GM12878 (cell line): ENCODE data around the gene MMEL1. TPM values are rescaled to one million over a fixed set of nuclear protein-coding genes. Genes with fewer than 3 reads are reported as not detected.

Source experiments
- ATAC-seq: fragments of 200-7000 bp; cut with Tn5 transposase; 3 replicates; pipeline ENCODE4 v1.9.1; 2020; ENCODE audit warnings: mild to moderate bottlenecking, moderate library complexity
- BruUV-seq: library from RNA; stranded (reverse); fragments of 400-500 nt; replicated peaks from 2 replicates; lab custom pipeline; 2021; lab: Mats Ljungman, UMichigan
- CTCF ChIA-PET: fragments of 300-600 bp; sonication (Branson Sonifier 250); formaldehyde crosslinking; extraction: SDS; loops from one replicate; lab custom pipeline; 2021; ENCODE audit warnings: inconsistent platforms; lab: Yijun Ruan, JAX
- POLR2A ChIA-PET: fragments of 350-600 bp; formaldehyde crosslinking; extraction: SDS; loops from one replicate; lab custom pipeline; 2021; ENCODE audit warnings: inconsistent platforms; lab: Charles Lee
- RAD21 ChIA-PET: fragments of 300-600 bp; sonication (Branson Sonifier 250); formaldehyde crosslinking; loops from one replicate; lab custom pipeline; 2023; ENCODE audit warnings: antibody characterized with exemption; ENCODE audit not compliant: unreplicated experiment; lab: Charles Lee
- SMC1A ChIA-PET: fragments of 300-600 bp; sonication (Branson Sonifier 250); formaldehyde crosslinking; loops from one replicate; lab custom pipeline; 2023; ENCODE audit not compliant: unreplicated experiment, uncharacterized antibody; lab: Charles Lee
- DNase-seq: peaks from one replicate; pipeline ENCODE4 v3.0.0-alpha.2; 2011; ENCODE audit warnings: low read depth, low spot score
- FAIRE-seq: peaks from 3 replicates; lab custom pipeline; 2011; peaks lifted over from hg19 to GRCh38; lab: Jason Lieb, UNC
- H2AFZ ChIP-seq: 2 replicates; pipeline ENCODE4 v1.6.0; 2011; ENCODE audit warnings: low read depth, low read length, control low read depth; ENCODE audit not compliant: control insufficient read depth
- H3K27ac ChIP-seq: 2 replicates; pipeline ENCODE4 v1.5.1; 2011; ENCODE audit warnings: control low read depth; ENCODE audit not compliant: control insufficient read depth, insufficient read depth
- H3K27me3 ChIP-seq, 2 experiments: replicated peaks in 1 of 2; 2 replicates each; pipeline versions ENCODE4 v1.6.0 to v1.6.1; 2011; ENCODE audit warnings: low read length in 1 of 2; ENCODE audit not compliant: control insufficient read depth in 2 of 2, insufficient read depth in 2 of 2
- H3K36me3 ChIP-seq, 2 experiments: 2 replicates each; pipeline ENCODE4 v1.5.1; 2011; ENCODE audit warnings: low read length in 1 of 2; ENCODE audit not compliant: control insufficient read depth in 2 of 2, insufficient read depth in 2 of 2
- H3K4me1 ChIP-seq: 2 replicates; pipeline ENCODE4 v1.6.1; 2011; ENCODE audit warnings: mild to moderate bottlenecking, low read length, moderate library complexity, mixed read lengths; ENCODE audit not compliant: control insufficient read depth, insufficient read depth
- H3K4me2 ChIP-seq: 2 replicates; pipeline ENCODE4 v1.6.0; 2011; ENCODE audit warnings: control low read depth; ENCODE audit not compliant: control insufficient read depth, insufficient read depth
- H3K4me3 ChIP-seq: fragments of 200-600 bp; sonication (generic); 2 replicates; pipeline ENCODE4 v1.5.1; 2016
- H3K79me2 ChIP-seq: 2 replicates; pipeline ENCODE4 v1.6.0; 2011; ENCODE audit warnings: low read length; ENCODE audit not compliant: control insufficient read depth, insufficient read depth
- H3K9ac ChIP-seq: 2 replicates; pipeline ENCODE4 v1.8.0; 2011; ENCODE audit warnings: low read length, control low read depth, mixed read lengths; ENCODE audit not compliant: control insufficient read depth, insufficient read depth
- H3K9me3 ChIP-seq: replicated peaks from 3 replicates; pipeline ENCODE4 v1.5.1; 2011; ENCODE audit warnings: mild to moderate bottlenecking, low read length; ENCODE audit not compliant: control insufficient read depth, insufficient read depth
- H4K20me1 ChIP-seq: 2 replicates; pipeline ENCODE4 v1.6.0; 2011; ENCODE audit not compliant: control insufficient read depth, insufficient read depth
- ASH2L ChIP-seq: fragments of 300-600, 200-600 bp; sonication (generic); IDR thresholded peaks from 2 replicates; pipeline ENCODE4 v1.6.1; 2017; ENCODE audit warnings: low read depth, mild to moderate bottlenecking, borderline replicate concordance
- ATF7 ChIP-seq: fragments of 450-650 bp; IDR thresholded peaks from 2 replicates; pipeline ENCODE4 v1.6.1; 2016; ENCODE audit warnings: low read depth, mild to moderate bottlenecking
- CHD4 ChIP-seq: fragments of 200-600 bp; sonication (generic); IDR thresholded peaks from 2 replicates; pipeline ENCODE4 v1.6.1; 2016; ENCODE audit warnings: mild to moderate bottlenecking
- CREB1 ChIP-seq: IDR thresholded peaks from 2 replicates; pipeline ENCODE4 v1.6.1; 2012; ENCODE audit warnings: low read depth, mild to moderate bottlenecking, inconsistent platforms
- EP300 ChIP-seq, 2 experiments: fragments of 150-350 bp in 1 of 2; IDR thresholded peaks; 2 replicates each; pipeline ENCODE4 v1.6.1; 2011 to 2012; ENCODE audit warnings: low read depth in 2 of 2, low read length in 2 of 2, borderline replicate concordance in 1 of 2, improper control_type of control experiment in 1 of 2, inconsistent platforms in 1 of 2; ENCODE audit not compliant: control insufficient read depth in 1 of 2
- FOS ChIP-seq: IDR thresholded peaks from 3 replicates; pipeline ENCODE4 v1.6.1; 2011; ENCODE audit warnings: borderline replicate concordance; ENCODE audit not compliant: insufficient read length; ENCODE audit errors: extremely low read depth
- FOXM1 ChIP-seq: IDR thresholded peaks from 2 replicates; pipeline ENCODE4 v1.6.1; 2012; ENCODE audit warnings: low read depth, mild to moderate bottlenecking, inconsistent platforms, low read length, moderate library complexity
- GABPA ChIP-seq: IDR thresholded peaks from 2 replicates; pipeline ENCODE4 v1.6.1; 2014; ENCODE audit warnings: antibody characterized with exemption, low read depth, mild to moderate bottlenecking, inconsistent platforms
- MAX ChIP-seq: IDR thresholded peaks from 2 replicates; pipeline ENCODE4 v1.6.1; 2012; ENCODE audit warnings: low read depth, low read length, improper control_type of control experiment
- MEF2A ChIP-seq: IDR thresholded peaks from 2 replicates; pipeline ENCODE4 v1.6.1; 2011; ENCODE audit warnings: low read depth, mild to moderate bottlenecking, low read length, moderate library complexity; ENCODE audit not compliant: insufficient read depth
- MLLT1 ChIP-seq: fragments of 450-650 bp; IDR thresholded peaks from 2 replicates; pipeline ENCODE4 v1.6.1; 2016; ENCODE audit warnings: mild to moderate bottlenecking
- NRF1 ChIP-seq: conservative IDR thresholded peaks from 2 replicates; pipeline ENCODE4 v1.6.1; 2011; ENCODE audit warnings: mild to moderate bottlenecking, low read depth, low read length, improper control_type of control experiment
- REST ChIP-seq: IDR thresholded peaks from 2 replicates; pipeline ENCODE4 v1.6.1; 2012; ENCODE audit warnings: mild to moderate bottlenecking, low read depth, low read length
- STAT1 ChIP-seq: fragments of 450-650 bp; conservative IDR thresholded peaks from 2 replicates; pipeline ENCODE4 v1.6.1; 2014; ENCODE audit warnings: antibody characterized with exemption, mild to moderate bottlenecking
- TAF1 ChIP-seq: IDR thresholded peaks from 2 replicates; pipeline ENCODE4 v1.6.1; 2011; ENCODE audit warnings: mild to moderate bottlenecking, low read depth, low read length, borderline replicate concordance
- TCF7 ChIP-seq: IDR thresholded peaks from 2 replicates; pipeline ENCODE4 v1.6.1; 2014; ENCODE audit warnings: antibody characterized with exemption, borderline replicate concordance
- YY1 ChIP-seq: IDR thresholded peaks from 2 replicates; pipeline ENCODE4 v1.6.1; 2011; ENCODE audit warnings: low read depth, mild to moderate bottlenecking, low read length
- ZBED1 ChIP-seq: IDR thresholded peaks from 2 replicates; pipeline ENCODE4 v1.6.1; 2016; ENCODE audit warnings: borderline replicate concordance
- ZNF622 ChIP-seq: fragments of 450-650 bp; IDR thresholded peaks from 2 replicates; pipeline ENCODE4 v1.6.1; 2017; ENCODE audit warnings: mild to moderate bottlenecking, inconsistent platforms
- whole genome bisulfite sequencing: methylation state at CpG from one replicate; pipeline ENCODE4 v1.1.6; 2016; ENCODE audit warnings: low lambda C conversion rate; ENCODE audit not compliant: insufficient replicate concordance, insufficient coverage; ENCODE audit errors: missing lambda C conversion rate; 5-methylcytosine and 5-hydroxymethylcytosine counted together
- in situ Hi-C: fragments of 300-500 bp; cut with MboI; formaldehyde crosslinking; loops from 9 replicates; pipeline ENCODE4 v1.14.3; 2018; ENCODE audit warnings: mixed read lengths
- intact Hi-C: fragments of 100-400 bp; cut with micrococcal nuclease; formaldehyde crosslinking; loops from one replicate; pipeline ENCODE4 v1.14.2; 2022; ENCODE audit not compliant: unreplicated experiment
- polyA plus RNA-seq, 11 experiments: library from polyadenylated mRNA; depleted of rRNA in 4 of 11; unstranded in 6 of 11; stranded (reverse) in 5 of 11; fragments of >200 nt; fragmentation: Nextera tagmentation in 4 of 11; fragmentation: Illumina TruSeq in 1 of 11; extraction: Ambion mirVana in 4 of 11; extraction: Trizol in 1 of 11; gene quantifications; 1 replicate in 1 of 11; 2 replicates in 10 of 11; pipeline versions ENCODE4 v1.2.1 to v1.2.3, GENCODE V29; 2011 to 2016; ENCODE audit warnings: inconsistent platforms in 2 of 11, missing spikeins in 2 of 11, low read depth in 1 of 11
- total RNA-seq, 4 experiments: library from RNA; depleted of rRNA in 3 of 4; stranded (reverse); fragments of >200 nt in 3 of 4; fragmentation: Illumina TruSeq in 1 of 4; extraction: Trizol in 1 of 4; gene quantifications; 2 replicates each; pipeline versions ENCODE4 v1.2.1 to v1.2.3, GENCODE V29; 2013 to 2021

Gene MMEL1
- total and polyA plus RNA-seq, 10 of the 15 experiments (the other 5 are each of a cell fraction or from before 2014, with no cell fraction given) = 0.11 TPM; not detected in 9

GRCh38 chr1:2544093-2544874 lies 88.5 kb downstream of the MMEL1 start:
- no peaks in the 10 kb centered on the region for H3K27me3 ChIP-seq
- ChIA-PET RAD21 (interaction anchor here (7.1 kb wide), 1 partner anchor 18 kb away, joined by 86 read pairs; the partner anchor contains the start of gene PANK4), POLR2A (interaction anchor here (0.9 to 3.6 kb wide), 3 partner anchors 12 to 17 kb away, joined by 4 to 23 read pairs (median 4); partner anchors contain the start of genes HES5, PANK4 and TNFRSF14), SMC1A (no interaction called here), CTCF (interaction anchor here (0.8 kb wide), 1 partner anchor 349 kb away, joined by 3 read pairs; the partner anchor contains the start of gene FAAP20)
- in situ Hi-C loops (no loop called here), intact Hi-C loops (loop anchor here (10.0 kb wide), 1 partner anchor 239 kb away; no protein-coding TSS in a partner anchor)
- H3K4me1 ChIP-seq = peaks cover 23% of the 10 kb centered on the region
- H3K9ac ChIP-seq = no peak overlapping the region
- no peak overlapping the region for H3K4me2 ChIP-seq
- BruUV-seq = no TSS peak
- TF ChIP-seq STAT1 (no peak), ZNF622 (no peak), TCF7 (no peak), CHD4 (no peak), FOS (no peak), MLLT1 (no peak), REST (no peak), CREB1 (no peak), GABPA (no peak), EP300 (IDR thresholded peaks at IDR 0.05; ENCODE audit: borderline replicate concordance in 1 of 2, control insufficient read depth in 1 of 2, low read depth in 2 of 2, low read length in 2 of 2) (no peak), FOXM1 (no peak), ASH2L (no peak), ATF7 (no peak), MAX (no peak), TAF1 (no peak), ZBED1 (no peak), YY1 (no peak), NRF1 (no peak), MEF2A (no peak)
- H3K27ac ChIP-seq = no peak overlapping the region
- no peak for ATAC-seq
- DNase-seq = no peak
- H2AFZ ChIP-seq = no peak overlapping the region
- no peaks in the 10 kb centered on the region for H4K20me1 ChIP-seq
- H3K9me3 ChIP-seq = no peaks in the 10 kb centered on the region
- no peak overlapping the region for H3K4me3 ChIP-seq
- 38% methylated on average over 24 of the region's 26 CpGs for WGBS
- peaks cover 5% of the 10 kb centered on the region; the same call in 1 of the 2 replicates for H3K79me2 ChIP-seq
- FAIRE-seq = no peak
- H3K36me3 ChIP-seq = no peaks in the 10 kb centered on the region
